ENCODE results near the gene CYB5R2. TPM values are rescaled to one million over a fixed set of nuclear protein-coding genes. Genes with fewer than 3 reads are reported as not detected.
A peak's percentile ranks its signal among the peaks of the same experiment; 100 is the strongest.

The CYB5R2 gene
- polyA plus RNA-seq, 3 donors = 0.52 to 3.7 (median 1.4) TPM

GRCh38 chr11:7688238-7688826, 15.0 kb upstream of the CYB5R2 start:
- H3K4me2 ChIP-seq (replicated peaks; ENCODE audit: extremely low read depth, low read length, poor library complexity, severe bottlenecking) = no peak overlapping the region
- peaks cover 21 to 33% (median 27%) of the 10 kb centered on the region in 3 donors for H3K27me3 Mint-ChIP-seq (ENCODE audit: low read depth in 3 of 3)
- intact Hi-C loops (cut with micrococcal nuclease) = no loop called here
- peak; percentile 81 for TF ChIP-seq CTCF (IDR thresholded peaks at IDR 0.05)
- H4K20me1 ChIP-seq (ENCODE audit: insufficient read depth, low read length) = no peaks in the 10 kb centered on the region
- no peaks in the 10 kb centered on the region for H3K4me1 Mint-ChIP-seq
- peaks cover 23 to 34% of the 10 kb centered on the region in 2 donors for H3K27me3 ChIP-seq (ENCODE audit: control insufficient read depth in 2 of 2, insufficient read depth in 2 of 2, low read length in 2 of 2)
- no peak overlapping the region for H3K4me3 ChIP-seq (replicated peaks in 1 of 3; ENCODE audit: low read depth in 2 of 3, low read length in 3 of 3)
- no peaks in the 10 kb centered on the region for H3K36me3 Mint-ChIP-seq
- 0% methylated on average over 2 of the region's 4 CpGs for WGBS (ENCODE audit: insufficient coverage)
- H3K27ac Mint-ChIP-seq = no peak overlapping the region
- H3K4me1 ChIP-seq (ENCODE audit: control insufficient read depth in 1 of 2, insufficient read depth in 2 of 2, low read length in 2 of 2) = no peaks in the 10 kb centered on the region
- H3K4me3 Mint-ChIP-seq = no peak overlapping the region
- H3K9me3 ChIP-seq (replicated peaks in 1 of 2; ENCODE audit: control insufficient read depth in 1 of 2, insufficient read depth in 1 of 2, low read length in 2 of 2) = no peaks in the 10 kb centered on the region
- no peak overlapping the region for H3K27ac ChIP-seq (ENCODE audit: low read depth in 1 of 2, low read length in 2 of 2)
- no peak overlapping the region for H2AFZ ChIP-seq (ENCODE audit: insufficient read depth, low read depth, low read length, poor library complexity, severe bottlenecking)
- H3K36me3 ChIP-seq (replicated peaks in 1 of 2; ENCODE audit: control insufficient read depth in 1 of 2, insufficient read depth in 2 of 2, low read length in 2 of 2) = no peaks in the 10 kb centered on the region
- no peaks in the 10 kb centered on the region for H3K9me3 Mint-ChIP-seq
- no peaks in the 10 kb centered on the region for H3K79me2 ChIP-seq (ENCODE audit: insufficient read depth, low read length)
- H3K9ac ChIP-seq (ENCODE audit: insufficient read depth, low read length, poor library complexity, severe bottlenecking) = no peak overlapping the region
- peak in 2 of 3 donors; percentile 11 to 26 for DNase-seq

- WGBS (ENCODE audit: insufficient coverage) = no CpG with 5 or more reads among the region's 1 CpG
- no peak overlapping the region for H2AFZ ChIP-seq (ENCODE audit: insufficient read depth, low read depth, low read length, poor library complexity, severe bottlenecking)
- H3K9ac ChIP-seq (ENCODE audit: insufficient read depth, low read length, poor library complexity, severe bottlenecking) = no peak overlapping the region
- H3K9me3 Mint-ChIP-seq = no peaks in the 10 kb centered on the region
- no peak overlapping the region for H3K4me3 ChIP-seq (replicated peaks in 1 of 3; ENCODE audit: low read depth in 2 of 3, low read length in 3 of 3)
- no peaks in the 10 kb centered on the region for H3K36me3 ChIP-seq (replicated peaks in 1 of 2; ENCODE audit: control insufficient read depth in 1 of 2, insufficient read depth in 2 of 2, low read length in 2 of 2)
- no peak overlapping the region for H3K27ac Mint-ChIP-seq
- no peaks in the 10 kb centered on the region for H3K4me1 Mint-ChIP-seq
- no peak overlapping the region for H3K4me2 ChIP-seq (replicated peaks; ENCODE audit: extremely low read depth, low read length, poor library complexity, severe bottlenecking)
- no peaks in the 10 kb centered on the region for H3K79me2 ChIP-seq (ENCODE audit: insufficient read depth, low read length)
- H3K27me3 ChIP-seq (ENCODE audit: control insufficient read depth in 2 of 2, insufficient read depth in 2 of 2, low read length in 2 of 2) = peaks cover 17 to 30% of the 10 kb centered on the region in 2 donors
- H4K20me1 ChIP-seq (ENCODE audit: insufficient read depth, low read length) = no peaks in the 10 kb centered on the region
- H3K9me3 ChIP-seq (replicated peaks in 1 of 2; ENCODE audit: control insufficient read depth in 1 of 2, insufficient read depth in 1 of 2, low read length in 2 of 2) = no peaks in the 10 kb centered on the region
- intact Hi-C loops (cut with micrococcal nuclease) = no loop called here
- H3K36me3 Mint-ChIP-seq = no peaks in the 10 kb centered on the region
- TF ChIP-seq CTCF (IDR thresholded peaks at IDR 0.05) = no peak
- no peak for DNase-seq
- peaks cover 17 to 27% (median 20%) of the 10 kb centered on the region in 3 donors for H3K27me3 Mint-ChIP-seq (ENCODE audit: low read depth in 3 of 3)
- no peak overlapping the region for H3K4me3 Mint-ChIP-seq
- no peak overlapping the region for H3K27ac ChIP-seq (ENCODE audit: low read depth in 1 of 2, low read length in 2 of 2)
- no peaks in the 10 kb centered on the region for H3K4me1 ChIP-seq (ENCODE audit: control insufficient read depth in 1 of 2, insufficient read depth in 2 of 2, low read length in 2 of 2)
These were observed 14.1 kb upstream of the CYB5R2 start for GRCh38 chr11:7687386-7687785.

Data from CD14-positive monocyte (primary cell).